Activated naive CD8-positive, alpha-beta T cell treated with anti-CD3 and anti-CD28 coated beads, Interleukin-2, amount 10 ng/mL, durations not matched to agents 7 days and 5 days (primary cell): ENCODE data around the gene NT5E. TPM values are rescaled to one million over a fixed set of nuclear protein-coding genes. Genes with fewer than 3 reads are reported as not detected.

Experiments used
- total RNA-seq, 2 experiments: library from RNA; stranded (reverse); gene quantifications; one replicate each; pipeline ENCODE4 v1.2.3, GENCODE V29; 2021

Gene NT5E
- total RNA-seq, 2 experiments from 2014 or later, result 26.8 to 30.7 TPM

Other genes starting within 250 kb of the NT5E start
- gene SNX14, start 143.8 kb downstream of the NT5E start, total RNA-seq, result 10 to 100 TPM; 55.6 to 67.5 TPM
- 10 to 100 TPM; 94.4 to 99.3 TPM for gene SYNCRIP, start 192.8 kb downstream of the NT5E start, total RNA-seq